PC-9 (cell line): ENCODE measurements around the gene GNG7. TPM values are rescaled to one million over a fixed set of nuclear protein-coding genes. Genes with fewer than 3 reads are reported as not detected.

Experiments used
- BruUV-seq: library from RNA; stranded (reverse); fragments of 400-500 nt; replicated peaks from 2 replicates; lab custom pipeline; 2021; lab: Mats Ljungman, UMichigan
- CTCF ChIA-PET: fragments of 300-600 bp; sonication (Branson Sonifier 250); formaldehyde crosslinking; loops from one replicate; lab custom pipeline; 2022; ENCODE audit warnings: antibody characterized with exemption; lab: Charles Lee
- POLR2A ChIA-PET: fragments of 300-600 bp; sonication (Branson Sonifier 250); formaldehyde crosslinking; loops from one replicate; lab custom pipeline; 2022; ENCODE audit warnings: antibody characterized with exemption; ENCODE audit not compliant: unreplicated experiment; lab: Charles Lee
- DNase-seq, 2 experiments: peaks; one replicate each; pipeline versions ENCODE4 v3.0.0 to v3.0.0-alpha.2; 2015 to 2022; ENCODE audit warnings: mixed read lengths in 1 of 2
- H2AFZ ChIP-seq: fragments of 200-600 bp; sonication (generic); 2 replicates; pipeline ENCODE4 v1.8.1; 2017; ENCODE audit warnings: antibody characterized with exemption
- H3F3A ChIP-seq: fragments of 200-600 bp; sonication (generic); 2 replicates; pipeline ENCODE4 v1.8.1; 2017; ENCODE audit warnings: antibody characterized with exemption, mild to moderate bottlenecking, low read depth; ENCODE audit not compliant: insufficient read depth
- H3K27ac ChIP-seq: fragments of 200-600 bp; sonication (generic); 2 replicates; pipeline ENCODE4 v1.6.1; 2016; ENCODE audit warnings: mixed run types
- H3K27me3 ChIP-seq: fragments of 200-600 bp; sonication (generic); 2 replicates; pipeline ENCODE4 v1.6.1; 2016; ENCODE audit warnings: low read depth, mixed run types; ENCODE audit not compliant: insufficient read depth
- H3K36me3 ChIP-seq: fragments of 200-600 bp; sonication (generic); 2 replicates; pipeline ENCODE4 v1.6.1; 2016; ENCODE audit warnings: low read depth, mixed run types
- H3K4me1 ChIP-seq: fragments of 200-600 bp; sonication (generic); replicated peaks from 2 replicates; pipeline ENCODE4 v1.6.1; 2016; ENCODE audit warnings: mixed run types; ENCODE audit not compliant: insufficient read depth
- H3K4me2 ChIP-seq: fragments of 200-600 bp; sonication (generic); 2 replicates; pipeline ENCODE4 v1.6.1; 2017; ENCODE audit warnings: mixed run types
- H3K4me3 ChIP-seq: fragments of 200-600 bp; sonication (generic); 2 replicates; pipeline ENCODE4 v1.6.1; 2016; ENCODE audit warnings: mixed run types
- H3K79me2 ChIP-seq: fragments of 200-600 bp; sonication (generic); 2 replicates; pipeline ENCODE4 v1.6.1; 2017; ENCODE audit warnings: low read depth, mixed run types
- H3K9me2 ChIP-seq: fragments of 200-600 bp; sonication (generic); 2 replicates; pipeline ENCODE4 v1.8.1; 2017; ENCODE audit warnings: mild to moderate bottlenecking; ENCODE audit not compliant: insufficient read depth
- H3K9me3 ChIP-seq: fragments of 200-600 bp; sonication (generic); 2 replicates; pipeline ENCODE4 v1.8.1; 2016; ENCODE audit warnings: low read depth; ENCODE audit not compliant: insufficient read depth
- H4K20me1 ChIP-seq: fragments of 200-600 bp; sonication (generic); 2 replicates; pipeline ENCODE4 v1.8.1; 2017; ENCODE audit not compliant: insufficient read depth
- EZH2 ChIP-seq: fragments of 200-600 bp; sonication (generic); IDR thresholded peaks from 2 replicates; pipeline ENCODE4 v1.8.0; 2017; ENCODE audit warnings: antibody characterized with exemption, low read depth
- intact Hi-C: fragments of 100-400 bp; cut with micrococcal nuclease; formaldehyde crosslinking; loops from one replicate; pipeline ENCODE4 v1.10.0; 2022; ENCODE audit not compliant: unreplicated experiment
- total RNA-seq: library from RNA; stranded (reverse); gene quantifications from 2 replicates; pipeline ENCODE4 v1.2.3, GENCODE V29; 2021
- TF ChIP-seq, protein P1 (sequence below): fragments of 200-600 bp; sonication (generic); conservative IDR thresholded peaks from 2 replicates; pipeline ENCODE4 v1.6.1; 2017; ENCODE audit warnings: mixed run types, antibody characterized with exemption, mild to moderate bottlenecking, moderate library complexity

The GNG7 gene
- total RNA-seq, 1 experiment from 2014 or later, result 2.8 TPM

DNA sequence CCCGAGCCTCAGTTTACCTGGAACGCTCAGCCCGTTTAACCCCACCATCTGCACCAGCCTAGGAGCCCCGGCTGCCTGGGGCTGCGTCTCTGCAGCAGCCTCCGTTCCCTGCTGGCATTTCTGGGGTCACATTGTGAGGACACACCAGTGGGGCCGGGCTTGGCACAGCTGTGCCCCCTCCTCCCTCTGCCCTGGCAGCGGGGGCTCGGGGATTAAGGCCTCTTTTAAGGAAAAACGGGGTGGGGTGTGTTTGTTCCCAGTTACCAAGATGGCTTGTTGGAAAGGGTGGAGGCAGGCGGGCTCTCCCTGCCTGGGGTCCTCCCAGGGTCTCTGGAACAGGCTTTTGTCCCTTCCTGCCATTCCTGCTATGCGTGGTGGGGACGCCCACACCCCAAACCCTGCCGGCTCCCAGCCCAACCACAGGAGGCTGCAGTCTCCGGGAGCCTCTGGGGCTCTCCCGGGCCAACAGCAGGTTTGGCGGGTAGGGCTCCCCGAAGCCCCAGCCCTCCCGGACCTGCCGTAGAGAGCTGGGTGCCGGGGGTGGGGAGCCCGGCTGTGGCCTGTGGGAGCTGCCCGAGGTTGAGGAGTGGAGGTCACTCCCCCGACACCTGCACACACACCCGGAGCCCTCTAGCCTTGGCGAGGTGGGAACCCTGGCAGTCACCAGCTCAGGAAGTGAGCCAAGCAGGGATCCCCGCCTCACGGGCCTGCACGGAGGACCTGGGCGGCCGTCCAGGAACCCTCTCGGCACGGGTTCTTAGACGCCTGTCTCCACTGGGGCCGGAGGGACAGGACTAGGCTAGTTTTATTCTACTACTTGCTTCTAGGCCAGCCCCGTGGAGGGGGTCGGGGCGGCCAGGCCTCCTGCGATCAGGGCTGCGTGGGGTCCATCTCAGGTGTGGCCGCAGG is 189.7 kb downstream of the GNG7 start:
- intact Hi-C loops, result no loop called here
- H3K79me2 ChIP-seq, result no peaks in the 10 kb centered on the region

DNA sequence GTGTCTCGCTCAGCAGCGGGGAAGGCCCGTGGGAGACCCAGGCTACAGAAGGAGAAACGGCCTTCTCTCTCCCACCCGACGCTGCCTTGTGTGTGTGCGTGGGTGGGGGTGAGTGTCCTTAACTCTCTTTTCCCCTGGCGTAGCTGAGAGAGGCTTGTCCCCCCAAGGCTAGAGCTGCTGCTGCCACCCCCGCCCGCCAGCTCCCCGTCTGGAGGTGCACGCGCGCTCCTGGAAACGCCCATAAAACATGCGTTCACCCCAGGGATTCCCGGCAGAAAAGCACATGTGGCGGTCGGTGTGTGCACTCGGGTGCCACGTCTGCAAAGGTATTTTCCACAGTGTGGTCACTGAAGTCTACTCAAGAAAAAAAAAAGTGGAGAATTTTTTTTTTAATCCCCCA is 190.5 kb downstream of the GNG7 start:
- ChIA-PET CTCF (interaction anchor here (0.5 kb wide), 1 partner anchor 251 kb away, joined by 6 read pairs; no protein-coding TSS in a partner anchor), POLR2A (interaction anchor here (0.7 kb wide), 1 partner anchor 28 kb away, joined by 3 read pairs; no protein-coding TSS in a partner anchor)
- no peak for DNase-seq
- no peak overlapping the region for H3K4me2 ChIP-seq
- H3F3A ChIP-seq, result peaks cover 6% of the 10 kb centered on the region; the same call in 1 of the 2 replicates
- H3K27ac ChIP-seq, result no peak overlapping the region
- H2AFZ ChIP-seq, result no peak overlapping the region
- no TSS peak for BruUV-seq
- intact Hi-C loops, result no loop called here
- no peaks in the 10 kb centered on the region for H3K9me2 ChIP-seq
- no peaks in the 10 kb centered on the region for H3K9me3 ChIP-seq
- no peak overlapping the region for H3K4me3 ChIP-seq
- H4K20me1 ChIP-seq, result no peaks in the 10 kb centered on the region
- no peak for TF ChIP-seq EZH2
- TF ChIP-seq, protein P1, sequence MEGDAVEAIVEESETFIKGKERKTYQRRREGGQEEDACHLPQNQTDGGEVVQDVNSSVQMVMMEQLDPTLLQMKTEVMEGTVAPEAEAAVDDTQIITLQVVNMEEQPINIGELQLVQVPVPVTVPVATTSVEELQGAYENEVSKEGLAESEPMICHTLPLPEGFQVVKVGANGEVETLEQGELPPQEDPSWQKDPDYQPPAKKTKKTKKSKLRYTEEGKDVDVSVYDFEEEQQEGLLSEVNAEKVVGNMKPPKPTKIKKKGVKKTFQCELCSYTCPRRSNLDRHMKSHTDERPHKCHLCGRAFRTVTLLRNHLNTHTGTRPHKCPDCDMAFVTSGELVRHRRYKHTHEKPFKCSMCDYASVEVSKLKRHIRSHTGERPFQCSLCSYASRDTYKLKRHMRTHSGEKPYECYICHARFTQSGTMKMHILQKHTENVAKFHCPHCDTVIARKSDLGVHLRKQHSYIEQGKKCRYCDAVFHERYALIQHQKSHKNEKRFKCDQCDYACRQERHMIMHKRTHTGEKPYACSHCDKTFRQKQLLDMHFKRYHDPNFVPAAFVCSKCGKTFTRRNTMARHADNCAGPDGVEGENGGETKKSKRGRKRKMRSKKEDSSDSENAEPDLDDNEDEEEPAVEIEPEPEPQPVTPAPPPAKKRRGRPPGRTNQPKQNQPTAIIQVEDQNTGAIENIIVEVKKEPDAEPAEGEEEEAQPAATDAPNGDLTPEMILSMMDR, result no peak
- peaks cover 10% of the 10 kb centered on the region for H3K4me1 ChIP-seq
- no peaks in the 10 kb centered on the region for H3K27me3 ChIP-seq
- H3K79me2 ChIP-seq, result no peaks in the 10 kb centered on the region
- no peaks in the 10 kb centered on the region for H3K36me3 ChIP-seq

More for the DNA sequence above, 189.7 kb downstream of the GNG7 start:
- Histone ChIP-seq H3K27me3 (no peaks in the 10 kb centered on the region), H3K36me3 (no peaks in the 10 kb centered on the region), H4K20me1 (no peaks in the 10 kb centered on the region), H3K4me2 (no peak overlapping the region), H3F3A (peaks cover 1% of the 10 kb centered on the region; the same call in 1 of the 2 replicates), H3K4me3 (no peak overlapping the region), H3K9me2 (no peaks in the 10 kb centered on the region), H3K9me3 (no peaks in the 10 kb centered on the region), H3K27ac (no peak overlapping the region), H3K4me1 (peaks cover 3% of the 10 kb centered on the region; the same call in 1 of the 2 replicates), H2AFZ (no peak overlapping the region)
- TF ChIP-seq EZH2, result no peak
- TF ChIP-seq, protein P1, result no peak
- BruUV-seq, result no TSS peak
- POLR2A ChIA-PET, result interaction anchor here (0.7 kb wide), 1 partner anchor 28 kb away, joined by 3 read pairs; no protein-coding TSS in a partner anchor
- CTCF ChIA-PET, result no interaction called here
- DNase-seq, result no peak

DNA sequence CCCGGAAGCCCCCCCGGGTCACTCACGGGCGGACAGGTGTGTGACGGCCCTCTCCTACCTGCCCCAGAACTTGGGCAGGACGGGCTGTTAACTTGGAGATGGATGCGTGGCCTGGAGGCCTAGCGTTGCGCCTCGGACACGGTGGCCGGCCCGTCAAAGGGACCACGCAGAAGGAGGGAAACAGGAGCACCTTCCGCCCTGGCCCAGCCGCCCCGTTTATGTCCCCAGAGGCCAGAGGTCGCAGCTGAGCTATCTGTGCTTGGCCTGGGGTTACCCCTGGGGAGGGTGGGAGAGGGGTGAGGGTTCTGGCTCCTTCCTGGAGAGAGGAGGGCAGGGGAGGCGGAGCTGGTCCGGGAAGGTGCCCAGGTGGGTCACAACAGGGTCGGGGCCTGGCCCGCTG is 190.9 kb downstream of the GNG7 start:
- H4K20me1 ChIP-seq, result no peaks in the 10 kb centered on the region
- ChIA-PET CTCF (interaction anchor here (0.5 kb wide), 1 partner anchor 250 kb away, joined by 6 read pairs; no protein-coding TSS in a partner anchor), POLR2A (interaction anchor here (0.7 kb wide), 1 partner anchor 29 kb away, joined by 3 read pairs; no protein-coding TSS in a partner anchor)
- H3K27ac ChIP-seq, result no peak overlapping the region
- no peak overlapping the region for H3K4me3 ChIP-seq
- no TSS peak for BruUV-seq
- H3F3A ChIP-seq, result peaks cover 10% of the 10 kb centered on the region; the same call in 1 of the 2 replicates
- no peaks in the 10 kb centered on the region for H3K36me3 ChIP-seq
- DNase-seq, result no peak
- H3K9me3 ChIP-seq, result no peaks in the 10 kb centered on the region
- no peak for TF ChIP-seq EZH2
- TF ChIP-seq, protein P1, result no peak
- no peak overlapping the region for H2AFZ ChIP-seq
- no peak overlapping the region for H3K4me2 ChIP-seq
- H3K79me2 ChIP-seq, result no peaks in the 10 kb centered on the region
- peaks cover 15% of the 10 kb centered on the region for H3K4me1 ChIP-seq
- intact Hi-C loops, result no loop called here
- no peaks in the 10 kb centered on the region for H3K9me2 ChIP-seq
- H3K27me3 ChIP-seq, result no peaks in the 10 kb centered on the region
